Measurements from ENCODE around the gene SLC25A4.
A peak's percentile ranks its signal among the peaks of the same experiment; 100 is the strongest.
"Not testable (repeated sequence)": the region's sequence is repeated elsewhere in the genome, so short reads cannot be mapped to it uniquely, and the experiment has no call there.

The SLC25A4 gene

DNA sequence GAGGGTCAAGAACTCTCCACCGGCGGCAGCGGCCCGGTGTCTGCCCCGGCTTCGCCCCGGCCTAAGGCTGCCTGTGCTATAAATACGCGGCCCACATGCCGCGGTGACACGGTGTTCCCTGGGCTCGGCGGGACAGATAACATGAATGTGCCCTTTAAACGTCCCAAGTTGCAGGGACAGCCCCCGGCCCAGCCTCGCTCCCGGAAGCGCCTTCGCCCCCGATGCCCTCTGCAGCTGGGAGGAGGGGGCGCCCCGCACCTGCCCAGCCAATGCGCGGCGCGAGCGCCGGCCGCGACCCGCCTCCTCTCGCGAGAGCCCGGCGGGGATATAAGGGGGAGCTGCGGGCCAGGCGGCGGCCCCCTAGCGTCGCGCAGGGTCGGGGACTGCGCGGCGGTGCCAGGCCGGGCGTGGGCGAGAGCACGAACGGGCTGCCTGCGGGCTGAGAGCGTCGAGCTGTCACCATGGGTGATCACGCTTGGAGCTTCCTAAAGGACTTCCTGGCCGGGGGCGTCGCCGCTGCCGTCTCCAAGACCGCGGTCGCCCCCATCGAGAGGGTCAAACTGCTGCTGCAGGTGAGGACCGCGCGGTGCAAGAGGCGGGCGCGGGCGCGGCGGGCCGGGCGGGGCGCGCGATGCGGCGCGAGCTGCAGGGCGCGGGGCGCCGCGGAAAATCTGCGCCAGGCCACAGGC is at the start of gene SLC25A4:
SLC25A4 (plus strand) TSS at position 355 of the 689 bp plus-strand sequence; CDS start at position 462, 107 bp downstream.
- peak; percentile 32 for DNase-seq

DNA sequence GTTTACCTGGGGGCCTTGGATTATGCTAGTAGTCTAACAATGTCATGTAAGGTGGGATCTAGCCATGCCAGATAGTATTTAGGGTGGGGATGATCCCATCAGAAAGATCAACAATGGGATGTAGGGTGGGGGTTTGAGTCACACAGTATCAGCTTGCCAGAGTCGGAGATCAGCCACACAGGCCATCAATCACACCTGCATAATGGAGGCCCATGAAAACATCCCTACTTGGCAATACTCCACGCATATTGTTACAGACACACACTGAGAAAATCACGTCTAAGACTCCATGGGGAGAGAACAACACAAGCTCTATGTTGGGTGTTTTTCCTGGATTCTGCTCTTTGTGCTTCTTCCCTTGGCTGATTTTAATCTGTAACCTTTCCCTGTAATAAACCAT is 49.5 kb upstream of the SLC25A4 start:
- DNase-seq = no peak

DNA sequence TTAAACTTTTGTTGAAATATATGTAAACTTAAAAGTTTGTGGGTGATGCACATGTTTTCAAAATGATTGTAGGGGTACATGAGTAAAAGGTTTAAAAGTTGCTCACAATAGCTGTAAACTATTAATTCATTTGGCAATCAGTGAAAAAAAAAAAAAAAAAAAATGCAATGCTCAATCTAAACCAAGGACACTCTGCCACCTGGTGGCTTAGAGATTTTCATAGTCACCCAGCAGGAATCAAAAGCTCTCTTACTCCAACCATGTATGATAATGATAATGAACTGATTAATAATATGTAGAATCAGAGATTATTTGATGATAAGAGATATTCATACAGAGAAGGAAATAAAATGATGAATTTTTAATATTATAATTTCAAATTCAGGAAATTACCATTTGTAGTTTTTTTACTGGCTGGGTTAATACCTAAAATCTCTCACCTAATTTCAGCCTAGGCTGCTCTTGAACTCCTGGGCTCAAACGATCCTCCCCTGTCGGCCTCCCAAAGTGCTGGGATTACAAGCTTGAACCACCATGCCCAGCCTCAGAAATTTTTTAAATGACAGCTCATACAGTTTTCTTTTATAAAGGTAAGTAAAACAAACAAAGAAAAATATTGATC is 46.9 kb upstream of the SLC25A4 start:
- no peak for DNase-seq

DNA sequence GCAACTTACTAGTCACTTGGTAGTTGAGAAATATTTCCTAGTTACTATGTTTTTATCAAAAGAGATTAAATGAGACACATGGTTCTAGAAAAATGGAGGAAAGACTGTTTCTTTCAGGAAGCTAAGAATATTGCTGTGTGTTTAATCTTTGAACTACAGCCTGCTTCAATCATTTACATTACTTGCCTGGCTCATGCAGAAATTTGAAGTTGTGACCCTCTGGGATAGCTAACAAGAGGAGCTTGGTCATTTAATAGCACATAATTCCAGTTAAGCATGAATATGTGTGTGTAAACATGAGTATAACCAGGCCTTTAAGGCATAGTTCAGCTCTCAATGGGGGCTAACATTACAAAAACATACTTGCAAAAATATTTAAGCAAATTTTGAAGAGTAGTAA is 44.6 kb upstream of the SLC25A4 start:
- no peak for DNase-seq

DNA sequence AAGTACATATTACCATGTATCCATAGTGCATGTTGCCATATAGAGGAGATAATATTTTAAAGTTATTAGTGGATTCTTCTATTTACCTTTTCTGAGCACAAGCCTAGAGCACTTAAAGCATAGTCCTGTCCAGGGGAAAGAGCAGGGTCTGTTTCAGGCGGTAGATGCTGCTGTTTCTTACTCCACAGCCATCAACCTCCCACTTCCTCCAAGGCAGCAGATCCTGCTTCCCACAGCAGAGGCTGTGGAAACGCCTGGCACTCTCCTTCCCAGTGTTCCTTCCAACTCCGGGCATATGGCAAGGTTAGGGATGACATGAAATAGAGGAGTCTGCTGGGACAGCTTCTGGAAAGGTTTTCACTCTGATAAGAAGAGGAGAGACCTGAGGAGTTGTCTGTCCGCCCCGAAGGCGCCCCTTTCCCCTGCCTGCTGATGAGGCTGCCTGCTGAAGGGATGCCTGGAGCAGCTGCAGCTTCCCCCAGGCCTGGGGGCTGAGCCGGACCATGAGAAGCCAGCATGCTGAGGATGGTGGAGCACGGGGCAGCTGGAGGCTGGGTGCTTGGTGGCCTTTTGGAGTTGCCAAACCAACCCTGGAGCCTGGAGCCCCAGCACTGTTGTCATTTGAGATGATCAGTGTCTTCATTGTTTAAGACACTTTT is 43.9 kb upstream of the SLC25A4 start:
- no peak for DNase-seq

DNA sequence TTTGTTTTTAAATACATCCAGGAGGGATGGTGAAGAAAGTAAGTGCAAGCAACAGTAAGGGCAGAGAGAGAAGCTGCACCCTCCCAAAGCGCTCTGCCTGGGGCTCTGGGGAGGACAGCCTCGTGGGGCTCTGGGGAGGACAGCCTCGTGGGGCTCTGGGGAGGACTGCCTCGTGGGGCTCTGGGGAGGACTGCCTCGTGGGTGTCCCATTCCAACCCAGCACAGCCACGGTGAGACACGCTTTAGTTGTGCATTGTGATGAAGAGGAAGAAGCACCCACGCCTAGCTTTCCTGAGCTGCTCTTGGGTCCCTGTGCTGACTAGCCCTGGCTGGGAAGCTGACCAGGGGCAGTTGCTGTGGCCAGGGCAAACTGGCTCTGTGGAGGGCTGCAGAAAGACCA is 43.1 kb upstream of the SLC25A4 start:
- DNase-seq = no peak

DNA sequence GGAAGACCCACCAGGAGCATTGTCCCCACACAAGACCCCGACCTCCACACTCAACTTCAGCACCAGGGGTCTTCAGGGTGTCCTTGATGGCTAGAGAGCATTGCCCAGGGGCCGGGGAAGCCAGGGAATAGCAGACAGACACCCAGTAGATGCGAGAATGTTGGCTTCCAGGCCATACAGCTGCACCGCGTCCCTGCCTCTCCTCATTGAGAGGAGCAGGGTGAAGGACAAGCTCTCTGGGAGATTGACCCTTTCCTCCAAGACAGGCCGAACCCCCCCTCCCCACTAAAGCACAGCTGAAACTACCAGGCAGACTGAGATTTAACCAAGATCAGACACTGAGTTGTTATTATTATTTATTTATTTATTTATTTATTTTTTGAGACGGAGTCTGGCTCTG is 42.6 kb upstream of the SLC25A4 start:
- no peak for DNase-seq

DNA sequence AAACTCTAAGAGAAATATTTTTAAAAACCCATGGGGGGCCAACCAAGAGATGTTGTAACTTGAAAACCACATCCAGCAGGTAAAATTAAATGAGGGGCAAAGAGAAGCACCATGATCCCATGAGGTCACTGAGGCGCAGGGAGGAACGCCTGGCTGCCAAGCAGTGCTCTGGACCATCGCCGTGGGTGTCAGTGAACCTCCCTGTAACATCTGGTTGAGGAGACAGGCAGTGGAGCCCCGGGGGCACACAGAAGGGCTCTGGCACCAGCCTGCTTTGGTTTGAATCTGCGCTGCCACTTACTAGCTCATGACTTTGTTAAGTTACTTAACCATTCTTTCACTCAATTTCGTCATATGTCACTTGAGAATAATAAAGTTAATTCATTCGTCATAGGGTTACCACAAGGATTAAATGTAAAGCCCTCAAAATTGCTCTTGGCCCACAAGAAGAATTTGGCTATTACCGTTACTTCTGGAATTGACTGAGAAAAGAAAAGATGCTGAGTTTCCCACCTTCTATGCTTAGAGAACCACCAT is 41.6 kb upstream of the SLC25A4 start:
- DNase-seq = no peak

DNA sequence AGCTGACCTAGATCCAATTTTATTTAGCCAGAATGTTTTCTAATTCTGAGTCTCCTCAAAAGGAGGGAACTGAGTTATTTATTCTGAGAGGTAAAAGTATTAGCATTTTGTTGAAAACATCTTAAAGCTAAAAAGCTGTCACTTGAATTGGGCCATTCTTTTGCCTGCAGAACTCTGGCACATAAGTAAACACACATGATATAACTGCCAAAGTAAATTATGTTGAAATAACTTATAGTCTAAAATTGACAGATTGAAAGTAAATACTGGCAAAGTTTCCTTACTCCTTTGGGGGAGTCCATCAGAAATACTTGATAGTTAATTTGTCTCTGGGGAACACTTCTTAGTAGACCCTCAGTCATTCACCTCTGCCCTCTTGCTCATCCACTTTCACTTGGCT is 38.3 kb upstream of the SLC25A4 start:
- DNase-seq = no peak

DNA sequence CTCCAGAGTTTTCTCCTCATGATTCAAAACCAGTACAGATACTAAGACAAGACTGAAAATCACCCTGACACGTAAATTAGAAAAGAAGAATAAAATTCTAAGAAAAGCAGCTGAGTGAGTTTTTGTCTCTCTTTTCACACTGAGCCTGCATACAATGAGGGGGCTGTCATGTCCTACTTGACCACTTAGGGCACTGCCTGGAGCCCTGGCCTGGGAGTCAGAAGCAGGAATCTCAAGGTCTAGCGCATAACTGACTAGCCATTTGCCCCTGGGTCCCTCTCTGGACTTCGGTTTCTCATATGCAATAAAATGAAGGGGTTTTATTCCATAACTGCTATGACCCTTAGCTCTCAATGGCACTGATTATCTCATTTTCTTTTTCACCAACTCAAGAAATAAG is 36.7 kb upstream of the SLC25A4 start:
- DNase-seq = no peak

DNA sequence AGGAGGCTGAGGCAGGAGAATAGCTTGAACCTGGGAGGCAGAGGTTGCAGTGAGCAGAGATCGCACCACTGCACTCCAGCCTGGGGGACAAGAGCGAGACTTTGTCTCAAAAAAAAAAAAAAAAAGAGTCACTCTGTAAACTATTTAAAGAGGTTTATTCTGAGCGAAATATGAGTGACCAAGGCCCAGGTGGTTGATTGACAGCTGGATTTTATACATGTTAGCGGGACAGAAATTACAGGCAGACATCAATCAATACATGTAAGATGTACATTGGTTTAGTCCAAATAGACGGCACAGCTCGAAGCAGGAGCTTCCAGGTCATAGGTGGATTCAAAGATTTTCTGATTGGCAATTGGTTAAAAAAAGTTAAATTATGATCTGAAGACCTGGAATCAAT is 35.5 kb upstream of the SLC25A4 start:
- not testable (repeated sequence) for DNase-seq

DNA sequence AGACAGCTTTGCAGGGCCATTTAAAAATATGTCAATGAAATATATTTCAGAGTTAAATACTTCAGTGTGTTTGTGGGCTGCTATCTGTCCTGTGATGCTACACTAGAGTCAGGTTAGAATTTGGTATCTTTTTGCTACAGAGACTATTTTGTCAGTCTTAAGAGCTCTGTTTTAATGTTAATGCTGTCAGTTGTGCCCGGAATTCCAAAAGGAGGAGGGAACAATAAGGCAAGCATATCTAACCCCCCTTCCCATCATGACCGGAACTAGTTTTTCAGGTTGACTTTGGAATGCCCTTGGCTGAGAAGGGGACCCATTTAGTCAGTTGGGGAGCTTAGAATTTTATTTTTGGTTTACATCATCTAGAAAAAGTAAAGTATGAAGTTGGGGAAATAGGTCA is 34.9 kb upstream of the SLC25A4 start:
- DNase-seq = no peak

DNA sequence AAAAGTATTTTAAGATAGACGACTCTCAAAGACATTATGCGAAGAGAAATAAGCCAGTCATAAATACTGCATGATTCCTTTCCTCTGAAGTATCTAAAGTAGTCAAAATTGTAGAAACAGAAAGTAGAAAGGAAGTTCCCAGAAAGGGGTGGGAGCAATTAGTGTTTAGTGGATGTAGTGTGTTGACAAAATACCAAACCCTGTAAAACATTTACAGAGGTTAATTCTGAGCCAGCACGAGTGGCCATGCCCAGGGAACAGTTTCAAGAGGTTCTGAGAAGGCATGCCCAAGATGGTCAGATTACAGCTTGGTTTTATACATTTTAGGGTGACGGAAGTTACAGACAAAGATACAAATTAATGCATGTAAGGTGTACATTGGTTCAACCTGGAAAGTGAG is 34.4 kb upstream of the SLC25A4 start:
- no peak for DNase-seq

DNA sequence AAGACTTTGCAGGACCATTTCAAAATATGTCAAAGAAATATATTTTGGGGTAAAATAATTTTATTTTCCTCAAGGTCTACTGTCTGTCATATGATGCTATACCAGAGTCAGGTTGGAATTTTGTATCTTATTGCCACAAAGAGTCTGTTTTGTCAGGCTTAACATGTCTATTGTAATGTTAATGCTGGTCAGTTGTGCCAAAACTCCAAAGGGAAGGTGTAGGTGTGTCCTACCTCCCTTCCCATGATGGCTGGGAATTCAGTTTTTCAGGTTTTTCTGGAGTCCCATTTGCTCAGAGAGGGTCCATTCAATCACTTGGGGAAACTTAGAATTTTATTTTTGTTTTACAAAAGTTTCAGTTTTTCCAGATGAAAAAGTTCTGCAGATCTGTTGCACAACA is 33.3 kb upstream of the SLC25A4 start:
- DNase-seq = no peak

DNA sequence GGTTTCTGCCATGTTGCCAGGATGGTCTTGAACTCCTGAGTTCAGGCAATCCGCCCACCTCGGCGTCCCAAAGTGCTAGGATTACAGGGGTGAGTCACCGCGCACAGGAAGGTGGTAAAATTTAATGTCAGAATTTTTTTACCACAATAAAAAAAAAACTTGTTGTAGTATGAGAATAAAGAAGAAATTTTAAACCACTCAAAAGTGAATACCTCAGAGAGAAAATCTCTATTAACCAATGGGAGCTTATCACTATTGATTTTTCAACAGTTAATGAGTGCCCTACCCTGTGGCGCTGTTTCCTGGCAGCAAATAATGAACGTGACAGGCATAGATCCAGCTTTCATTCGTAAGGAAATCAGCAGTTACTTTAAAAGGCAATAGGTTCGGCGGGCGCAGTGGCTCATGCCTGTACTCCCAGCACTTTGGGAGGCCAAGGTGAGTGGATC is 32.7 kb upstream of the SLC25A4 start:
- DNase-seq = no peak

DNA sequence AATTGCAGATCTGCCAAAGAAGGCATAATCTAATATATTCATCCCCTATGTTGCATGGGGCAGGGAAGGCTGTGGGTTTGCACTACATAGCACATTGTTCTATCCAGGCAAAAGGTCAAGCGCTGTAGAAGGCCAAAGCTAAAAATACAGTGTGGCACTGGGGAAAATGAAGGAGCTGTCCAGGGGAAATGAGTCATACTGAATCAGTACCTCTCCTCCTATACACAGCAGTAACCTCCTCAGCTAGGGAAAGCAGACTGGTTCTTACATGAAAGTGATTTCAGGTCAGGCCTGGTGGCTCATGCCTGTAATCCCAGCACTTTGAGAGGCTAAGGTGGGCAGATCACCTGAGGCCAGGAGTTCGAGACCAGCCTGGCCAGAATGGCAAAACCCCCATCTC is 31.0 kb upstream of the SLC25A4 start:
- no peak for DNase-seq

DNA sequence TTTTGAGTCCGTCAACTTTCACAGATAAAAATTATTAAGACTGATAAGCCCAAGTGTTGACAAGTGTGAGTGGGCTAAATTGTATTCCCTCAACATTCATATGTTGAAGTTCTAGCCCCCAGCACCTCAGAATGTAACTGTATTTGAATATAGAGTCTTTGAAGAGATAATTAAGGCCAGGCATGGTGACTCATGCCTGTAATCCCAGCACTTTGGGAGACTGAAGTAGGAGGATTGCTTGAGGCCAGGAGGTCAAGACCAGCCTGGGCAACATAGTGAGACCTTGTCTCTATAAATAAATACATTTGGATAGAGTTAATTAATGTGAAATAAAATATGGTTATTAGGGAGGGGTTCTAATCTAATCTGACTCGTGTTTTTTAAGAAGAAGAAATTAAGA is 29.7 kb upstream of the SLC25A4 start:
- DNase-seq = no peak

DNA sequence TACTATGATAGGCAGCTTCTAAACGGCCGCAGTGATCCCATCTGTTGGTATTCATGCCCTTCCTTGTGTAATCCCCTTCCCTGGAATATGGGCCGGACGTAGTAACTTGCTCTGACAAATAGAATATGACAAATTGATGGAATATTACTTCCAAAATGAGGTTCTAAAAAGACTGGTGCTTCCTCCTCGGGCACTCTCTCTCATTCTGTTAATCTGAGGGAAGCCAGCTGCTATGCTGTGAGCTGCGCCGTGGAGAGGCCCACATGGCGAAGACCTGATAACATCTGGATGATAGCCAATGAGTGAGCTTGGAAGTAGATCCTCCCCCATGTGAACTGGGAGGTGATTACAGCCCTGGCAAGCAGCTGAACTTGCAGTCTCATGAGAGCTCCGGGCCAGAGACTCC is 27.2 kb upstream of the SLC25A4 start:
- peak; percentile 73 for DNase-seq

DNA sequence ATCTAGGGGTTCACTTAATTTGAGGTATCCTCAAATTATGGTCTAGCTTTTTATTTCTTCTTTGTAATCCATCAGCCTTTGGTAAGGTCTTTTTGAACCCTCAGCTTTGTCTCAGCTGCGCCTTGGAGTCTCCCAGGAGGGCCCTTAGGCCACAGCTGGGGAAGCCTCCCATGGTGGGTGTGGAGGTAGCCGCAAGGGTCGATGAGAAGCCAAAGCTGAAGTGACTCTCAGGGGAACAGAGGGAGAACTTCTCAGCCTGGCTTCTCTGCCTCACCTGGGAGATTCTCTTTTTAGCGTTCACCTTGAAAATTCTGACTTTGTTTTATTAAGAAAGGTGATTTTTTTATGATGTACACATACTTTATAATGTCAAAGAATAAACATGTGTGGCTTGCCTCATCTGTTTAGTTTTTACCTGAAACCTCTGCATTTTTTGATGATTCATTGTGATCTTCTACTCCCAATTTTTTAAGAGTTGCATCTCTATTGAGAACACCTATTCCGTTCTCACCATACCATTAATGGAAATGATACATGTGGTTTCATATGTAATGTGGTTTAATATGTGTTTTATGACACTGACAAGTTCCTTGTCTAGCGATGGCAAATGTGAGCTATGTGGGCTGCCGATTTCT is 25.6 kb upstream of the SLC25A4 start:
- no peak for DNase-seq

DNA sequence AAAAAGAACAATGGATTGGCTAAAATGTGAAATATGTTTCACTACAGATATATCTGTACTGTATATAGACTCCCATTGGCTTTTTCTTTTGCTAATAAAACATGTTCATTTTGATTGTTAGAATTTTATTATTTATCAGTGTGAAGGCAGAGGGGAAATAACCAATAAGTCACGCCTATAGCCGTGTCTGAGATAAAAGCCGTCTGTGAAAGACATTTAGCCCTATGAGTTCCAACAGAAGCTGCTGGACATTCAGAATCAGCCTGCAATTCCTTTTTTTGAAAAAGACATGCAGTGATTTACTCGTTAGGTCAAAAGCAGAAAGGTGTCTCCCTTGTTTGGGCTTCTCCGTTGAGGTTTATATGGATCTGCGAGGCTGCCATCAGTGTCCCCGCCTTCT is 24.2 kb upstream of the SLC25A4 start:
- DNase-seq = no peak

DNA sequence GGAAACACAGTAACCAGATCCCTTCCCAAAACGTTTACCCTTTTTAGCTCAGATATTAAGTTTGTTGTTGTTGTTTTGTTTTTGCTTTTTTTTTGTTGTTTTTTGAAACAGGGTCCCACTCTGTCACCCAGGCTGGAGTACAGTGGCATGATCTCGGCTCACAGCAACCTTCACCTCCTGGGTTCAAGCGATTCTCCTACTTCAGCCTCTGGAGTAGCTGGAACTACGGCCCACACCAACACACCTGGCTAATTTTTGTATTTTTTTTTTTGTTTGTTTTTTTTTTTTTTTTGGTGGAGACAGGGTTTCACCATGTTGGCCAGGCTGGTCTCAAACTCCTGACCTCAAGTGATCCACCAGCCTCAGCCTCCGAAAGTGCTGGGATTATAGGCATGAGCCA is 23.6 kb upstream of the SLC25A4 start:
- not testable (repeated sequence) for DNase-seq

DNA sequence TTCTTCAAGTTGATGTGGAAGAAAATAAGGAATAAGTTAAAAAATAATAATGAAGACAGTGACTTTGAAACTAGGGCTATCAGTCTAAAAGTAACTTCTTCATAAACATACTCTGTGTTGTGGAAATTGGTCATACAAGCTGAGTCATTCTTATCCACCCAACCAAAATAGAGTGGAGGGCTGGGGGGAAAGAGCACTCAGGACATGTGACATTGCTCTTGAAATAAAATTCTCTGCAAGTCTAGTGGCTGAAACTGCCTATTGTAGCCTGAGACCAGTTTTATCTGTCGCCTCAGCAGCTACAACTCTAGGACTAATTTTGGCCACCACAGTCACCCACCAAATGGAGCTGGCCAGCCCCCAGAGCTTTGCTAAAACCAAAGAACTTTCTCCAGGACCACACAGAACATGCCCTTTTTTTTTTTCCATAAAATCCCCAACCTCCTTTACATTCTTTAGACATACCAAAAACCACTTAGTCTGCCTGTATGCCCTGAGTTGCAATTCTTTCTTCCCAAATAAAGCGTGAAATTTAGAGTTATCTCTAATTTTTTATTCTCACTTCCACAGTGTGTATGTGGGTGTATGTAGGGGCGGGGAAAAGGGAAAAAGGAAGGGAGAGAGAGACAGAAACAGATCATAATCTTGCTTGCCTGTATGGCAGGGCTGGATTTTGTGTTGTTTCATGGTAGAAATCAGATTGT is 23.0 kb upstream of the SLC25A4 start:
- DNase-seq = no peak

DNA sequence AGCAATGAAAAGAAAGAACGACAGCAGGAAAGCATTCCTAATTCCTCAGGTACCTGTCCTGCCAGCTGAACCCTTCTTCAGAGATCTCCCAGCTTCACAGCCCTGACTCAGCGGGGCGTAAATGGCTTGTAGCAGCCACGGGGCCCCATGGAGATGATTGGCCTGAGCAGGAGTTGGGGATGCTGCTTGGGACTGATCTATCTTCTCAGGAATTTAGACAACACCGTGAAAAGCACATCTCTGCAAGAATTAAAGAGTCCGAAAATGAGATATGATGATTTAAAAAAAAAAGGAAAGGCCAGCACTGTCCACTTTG is 22.5 kb upstream of the SLC25A4 start:
- no peak for DNase-seq

Data from SHP77 treated with DMSO at 0.1 percent for 48 hours (cell line).